Psoas muscle (tissue), 8 donors: ENCODE measurements around the gene IVL. TPM values are rescaled to one million over a fixed set of nuclear protein-coding genes. Genes with fewer than 3 reads are reported as not detected.

Source experiments
- ATAC-seq, 4 donors: fragments of 200-7000 bp; cut with Tn5 transposase; one replicate each; pipeline ENCODE4 v1.9.1; 2020; ENCODE audit warnings: moderate library complexity in 3 of 4, mild to moderate bottlenecking in 2 of 4
- DNase-seq, 2 donors: peaks; one replicate each; pipeline ENCODE4 v3.0.0-alpha.2; 2020
- H3K27ac ChIP-seq: fragments of 200-600 bp; one replicate; pipeline ENCODE4 v1.8.0; 2022
- H3K27me3 ChIP-seq, 3 donors: fragments of 200-600 bp in 1 of 3; one replicate each; pipeline versions ENCODE4 v1.6.1 to v1.8.0; 2013 to 2022; ENCODE audit warnings: low read length in 2 of 3, mild to moderate bottlenecking in 2 of 3, moderate library complexity in 1 of 3; ENCODE audit not compliant: insufficient read depth in 3 of 3
- H3K36me3 ChIP-seq, 2 donors: fragments of 200-600 bp in 1 of 2; one replicate each; pipeline versions ENCODE4 v1.6.1 to v1.8.0; 2013 to 2022; ENCODE audit warnings: low read depth in 1 of 2, mild to moderate bottlenecking in 1 of 2, moderate library complexity in 1 of 2; ENCODE audit not compliant: insufficient read depth in 1 of 2
- H3K4me1 ChIP-seq: fragments of 200-600 bp; one replicate; pipeline ENCODE4 v1.8.0; 2022
- H3K4me3 ChIP-seq: fragments of 200-600 bp; one replicate; pipeline ENCODE4 v1.8.0; 2022; ENCODE audit warnings: mild to moderate bottlenecking
- H3K9me3 ChIP-seq: fragments of 200-600 bp; one replicate; pipeline ENCODE4 v1.8.0; 2022
- CTCF ChIP-seq: fragments of 200-600 bp; IDR thresholded peaks from one replicate; pipeline ENCODE4 v1.8.0; 2022; ENCODE audit warnings: antibody characterized with exemption
- WGBS, 3 donors: extraction: QIAGEN DNeasy Blood & Tissue Kit; methylation state at CpG; one replicate each; pipeline versions ENCODE4 v1.1.6 to v1.1.7; 2013; 5-methylcytosine and 5-hydroxymethylcytosine counted together
- intact Hi-C, 2 donors: fragments of 100-400 bp; cut with DNase I; formaldehyde crosslinking; loops; one replicate each; pipeline versions ENCODE4 v1.11.0 to v1.14.2; 2022
- polyA plus RNA-seq, 3 donors: library from polyadenylated mRNA; stranded (reverse); fragments of 200-250 nt; gene quantifications; one replicate each; pipeline ENCODE4 v1.2.3, GENCODE V29; 2013
- total RNA-seq, 4 donors: library from RNA; stranded (reverse); fragmentation: NEBNext Ultra II Directional in 2 of 4; extraction: Animal tissue kit (Norgen Biotek cat#: 25700) in 2 of 4; gene quantifications; one replicate each; pipeline versions ENCODE4 v1.2.1 to v1.2.4, GENCODE V29; 2021 to 2023
- donor health status: healthy with polysubstance abuse.
- donor health status: DM: no; HTN: no; CAD: no; lungs with moderate emphysema.
- donor health status: Bipolar disorder and iron deficiency.
- donor health status: healthy.
- donor health status: DM: yes; HTN: yes; CAD: no.
- donor health status: DM: no; HTN: no; CAD: no.
- donor health status: DM: no; HTN: no; CAD: no.
- donor health status: DM: yes; HTN: yes; CAD: no.

IVL gene
- total and polyA plus RNA-seq, 7 donors, result 0.04 TPM; not detected in 6

DNA sequence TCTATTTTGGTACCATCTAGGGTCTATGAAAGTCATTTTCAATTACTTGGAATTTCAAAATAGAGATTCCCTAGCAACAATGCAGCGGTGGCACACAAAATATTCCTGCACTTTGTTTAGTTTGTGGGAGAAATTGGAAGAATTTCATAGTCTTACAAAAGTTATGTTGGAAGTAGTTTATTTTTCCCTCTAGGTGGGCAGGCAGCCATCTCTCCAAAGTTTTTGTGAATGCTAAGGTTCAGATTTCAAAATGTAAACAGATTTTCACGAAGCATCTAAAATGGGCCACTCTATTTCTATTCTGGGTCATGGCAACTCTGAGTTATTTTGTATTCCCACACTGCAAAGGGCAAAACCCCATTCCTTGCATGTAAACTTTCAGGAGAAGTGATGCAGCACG, 22.3 kb upstream of the IVL start:
- H3K9me3 ChIP-seq, result no peaks in the 10 kb centered on the region
- TF ChIP-seq CTCF, result no peak
- intact Hi-C loops, result no loop called here
- no peak for ATAC-seq
- H3K36me3 ChIP-seq, result no peaks in the 10 kb centered on the region
- no peaks in the 10 kb centered on the region for H3K27me3 ChIP-seq
- no peak overlapping the region for H3K27ac ChIP-seq
- no peak overlapping the region for H3K4me3 ChIP-seq
- H3K4me1 ChIP-seq, result no peaks in the 10 kb centered on the region
- 34 to 40% (median 36%) methylated on average over 3 of the region's 3 CpGs for WGBS, 3 donors
- DNase-seq, result no peak

DNA sequence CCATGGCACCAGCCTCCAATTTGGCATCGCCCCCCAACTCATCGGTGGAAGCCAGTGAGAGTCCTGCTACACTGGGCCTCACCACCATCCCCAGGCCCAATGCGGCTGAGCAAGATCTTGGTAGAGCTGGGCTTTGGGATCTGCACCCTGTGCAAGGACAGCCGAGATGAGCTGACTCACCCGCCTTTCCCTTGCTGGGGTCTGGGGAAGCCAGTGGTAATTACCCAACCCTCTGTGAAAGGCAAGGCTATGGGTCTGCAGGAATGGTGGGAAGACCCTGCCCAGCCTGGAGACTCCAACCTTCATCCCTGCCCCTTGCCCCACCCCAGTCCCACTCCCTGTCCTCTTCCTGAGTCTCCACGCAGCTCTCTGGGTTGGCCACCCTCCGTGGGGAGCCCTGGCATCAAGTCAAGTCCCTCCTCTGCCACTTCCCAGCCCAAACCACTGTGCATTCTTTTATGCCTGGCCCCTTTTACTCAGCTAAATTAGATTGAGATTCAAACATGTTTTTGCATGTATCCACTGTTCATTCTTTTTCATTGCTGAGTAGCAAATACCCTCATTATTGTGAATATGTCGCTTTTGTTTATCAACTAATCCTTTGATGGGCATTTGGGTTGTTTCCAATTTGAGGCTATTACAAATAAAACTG, 21.5 kb upstream of the IVL start:
- DNase-seq (no peak), ATAC-seq (no peak)
- Histone ChIP-seq H3K9me3 (no peaks in the 10 kb centered on the region), H3K36me3 (no peaks in the 10 kb centered on the region), H3K27me3 (no peaks in the 10 kb centered on the region), H3K4me1 (no peaks in the 10 kb centered on the region), H3K27ac (no peak overlapping the region), H3K4me3 (no peak overlapping the region)
- no peak for TF ChIP-seq CTCF
- intact Hi-C loops, result no loop called here
- 65 to 69% (median 68%) methylated on average over 8 of the region's 8 CpGs for WGBS, 3 donors

- Histone ChIP-seq H3K4me1 (no peaks in the 10 kb centered on the region), H3K4me3 (no peak overlapping the region), H3K27ac (no peak overlapping the region), H3K9me3 (no peaks in the 10 kb centered on the region), H3K36me3 (no peaks in the 10 kb centered on the region), H3K27me3 (no peaks in the 10 kb centered on the region)
- intact Hi-C loops, result no loop called here
- WGBS, 3 donors, result 87 to 98% (median 91%) methylated on average over 1 of the region's 1 CpG
- DNase-seq (no peak), ATAC-seq (no peak)
- no peak for TF ChIP-seq CTCF
Measured at GRCh38 chr1:152888126-152888525, 20.2 kb upstream of the IVL start.

GRCh38 chr1:152899027-152899426, 9.3 kb upstream of the IVL start:
- Histone ChIP-seq H3K4me1 (no peaks in the 10 kb centered on the region), H3K27ac (no peak overlapping the region), H3K27me3 (peaks cover 0 to 5% (median 2%) of the 10 kb centered on the region in 3 donors), H3K4me3 (no peak overlapping the region), H3K36me3 (no peaks in the 10 kb centered on the region), H3K9me3 (no peaks in the 10 kb centered on the region)
- ATAC-seq (no peak), DNase-seq (no peak)
- intact Hi-C loops, result no loop called here
- WGBS, 3 donors, result 75 to 82% (median 76%) methylated on average over 4 of the region's 4 CpGs
- TF ChIP-seq CTCF, result no peak

DNA sequence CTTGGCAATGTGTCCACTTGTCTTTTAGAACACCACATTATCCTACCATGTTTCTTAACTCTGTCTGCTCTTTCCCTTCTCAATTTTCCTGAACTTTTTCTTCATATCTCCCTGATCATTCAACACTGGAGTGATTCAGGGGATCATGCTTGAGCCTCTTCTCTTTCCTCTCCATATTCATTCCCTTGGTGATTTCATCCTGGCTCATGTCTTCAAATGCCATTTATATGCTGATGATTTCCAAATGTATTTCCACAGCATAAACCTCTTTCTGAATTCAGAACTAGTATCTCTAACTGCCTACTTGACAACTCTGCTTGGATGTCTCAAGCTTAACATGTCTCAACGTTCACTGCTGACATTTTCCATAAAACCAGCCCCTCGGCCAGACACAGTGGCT, 8.5 kb upstream of the IVL start:
- 52 to 74% (median 60%) methylated on average over 2 of the region's 2 CpGs for WGBS, 3 donors
- Histone ChIP-seq H3K9me3 (no peaks in the 10 kb centered on the region), H3K4me3 (no peak overlapping the region), H3K27me3 (peaks cover 0 to 5% (median 3%) of the 10 kb centered on the region in 3 donors), H3K36me3 (no peaks in the 10 kb centered on the region), H3K27ac (no peak overlapping the region), H3K4me1 (no peaks in the 10 kb centered on the region)
- no peak for TF ChIP-seq CTCF
- intact Hi-C loops, result no loop called here
- no peak for ATAC-seq
- DNase-seq, result no peak
